GM23338 (cell line): ENCODE data around the gene PILRB. TPM values are rescaled to one million over a fixed set of nuclear protein-coding genes. Genes with fewer than 3 reads are reported as not detected.

Source experiments
- ATAC-seq: fragments of 200-7000 bp; cut with Tn5 transposase; 3 replicates; pipeline ENCODE4 v1.9.1; 2020
- DNase-seq: peaks from one replicate; pipeline ENCODE4 v3.0.0-alpha.2; 2015; ENCODE audit warnings: low spot score
- H2AFZ ChIP-seq: fragments of 200-600 bp; sonication (generic); 2 replicates; pipeline ENCODE4 v1.8.0; 2016; ENCODE audit warnings: antibody characterized with exemption, mild to moderate bottlenecking, moderate library complexity
- H3F3A ChIP-seq: fragments of 200-600 bp; sonication (generic); replicated peaks from 2 replicates; pipeline ENCODE4 v1.8.0; 2017; ENCODE audit warnings: antibody characterized with exemption, mixed run types, low read depth
- H3K27ac ChIP-seq: fragments of 200-600 bp; sonication (generic); 2 replicates; pipeline ENCODE4 v1.6.1; 2016; ENCODE audit warnings: low read depth
- H3K27me3 ChIP-seq: fragments of 200-600 bp; sonication (generic); 2 replicates; pipeline ENCODE4 v1.8.0; 2016; ENCODE audit warnings: mild to moderate bottlenecking, mixed run types, moderate library complexity; ENCODE audit not compliant: insufficient read depth
- H3K36me3 ChIP-seq: fragments of 200-600 bp; sonication (generic); 2 replicates; pipeline ENCODE4 v1.8.0; 2016; ENCODE audit warnings: mild to moderate bottlenecking; ENCODE audit not compliant: insufficient read depth
- H3K4me1 ChIP-seq: fragments of 200-600 bp; sonication (generic); 2 replicates; pipeline ENCODE4 v1.8.0; 2016; ENCODE audit warnings: mild to moderate bottlenecking, moderate library complexity; ENCODE audit not compliant: insufficient read depth
- H3K4me2 ChIP-seq: fragments of 200-600 bp; sonication (generic); 2 replicates; pipeline ENCODE4 v1.7.1; 2017; ENCODE audit warnings: mixed run types
- H3K4me3 ChIP-seq: fragments of 200-600 bp; sonication (generic); 2 replicates; pipeline ENCODE4 v1.6.1; 2016; ENCODE audit warnings: mixed run types
- H3K79me2 ChIP-seq: fragments of 200-600 bp; sonication (generic); replicated peaks from 2 replicates; pipeline ENCODE4 v1.8.0; 2017; ENCODE audit warnings: mild to moderate bottlenecking; ENCODE audit not compliant: insufficient read depth
- H3K9me2 ChIP-seq: fragments of 200-600 bp; sonication (generic); 2 replicates; pipeline ENCODE4 v1.8.0; 2017; ENCODE audit not compliant: insufficient read depth
- H4K20me1 ChIP-seq: fragments of 200-600 bp; sonication (generic); replicated peaks from 2 replicates; pipeline ENCODE4 v1.8.0; 2017; ENCODE audit warnings: mild to moderate bottlenecking; ENCODE audit not compliant: insufficient read depth
- H3K27ac Mint-ChIP-seq: 2 replicates; pipeline ENCODE4 v1.8.0; 2020; ENCODE audit warnings: inconsistent platforms, mild to moderate bottlenecking, moderate library complexity, mixed read lengths
- H3K27me3 Mint-ChIP-seq: 3 replicates; pipeline ENCODE4 v1.8.0; 2022; ENCODE audit warnings: low read depth, mild to moderate bottlenecking, moderate library complexity, mixed read lengths, inconsistent platforms; ENCODE audit not compliant: insufficient read depth, poor library complexity
- H3K36me3 Mint-ChIP-seq: 3 replicates; pipeline ENCODE4 v1.8.0; 2021; ENCODE audit warnings: low read depth, mild to moderate bottlenecking, inconsistent platforms, moderate library complexity, mixed read lengths
- H3K4me1 Mint-ChIP-seq: 3 replicates; pipeline ENCODE4 v1.8.0; 2020; ENCODE audit warnings: mild to moderate bottlenecking, inconsistent platforms, mixed read lengths
- H3K4me3 Mint-ChIP-seq: 3 replicates; pipeline ENCODE4 v1.8.0; 2021; ENCODE audit warnings: moderate library complexity, mild to moderate bottlenecking, inconsistent platforms, mixed read lengths
- H3K9me3 Mint-ChIP-seq: 3 replicates; pipeline ENCODE4 v1.8.0; 2020; ENCODE audit warnings: moderate library complexity, mild to moderate bottlenecking, inconsistent platforms, mixed read lengths
- CREB1 ChIP-seq: fragments of 250-450 bp; sonication (Bioruptor Pico); IDR thresholded peaks from 2 replicates; pipeline ENCODE4 v1.5.0; 2020; ENCODE audit warnings: low read depth, mild to moderate bottlenecking, moderate library complexity
- CTCF ChIP-seq, 2 experiments: fragments of 200-600 bp in 1 of 2; sonication (generic) in 1 of 2; conservative IDR thresholded peaks; 2 replicates each; pipeline versions ENCODE4 v1.5.1 to v1.6.1; 2016 to 2017; ENCODE audit warnings: antibody characterized with exemption in 2 of 2, low read depth in 2 of 2, mild to moderate bottlenecking in 2 of 2, moderate library complexity in 1 of 2
- ETS1 ChIP-seq: IDR thresholded peaks from 2 replicates; pipeline ENCODE4 v1.6.1; 2016; ENCODE audit warnings: antibody characterized with exemption
- EZH2 ChIP-seq: fragments of 200-600 bp; sonication (generic); IDR thresholded peaks from one replicate; pipeline ENCODE4 v1.8.0; 2017; ENCODE audit warnings: antibody characterized with exemption, mild to moderate bottlenecking, low read depth; ENCODE audit not compliant: unreplicated experiment
- EZH2phosphoT487 ChIP-seq: fragments of 200-600 bp; sonication (generic); IDR thresholded peaks from one replicate; pipeline ENCODE4 v1.8.1; 2018; ENCODE audit warnings: antibody characterized with exemption; ENCODE audit not compliant: unreplicated experiment
- JUNB ChIP-seq: IDR thresholded peaks from one replicate; pipeline ENCODE4 v1.6.1; 2016; ENCODE audit warnings: antibody characterized with exemption; ENCODE audit not compliant: unreplicated experiment
- NANOG ChIP-seq: IDR thresholded peaks from 2 replicates; pipeline ENCODE4 v1.6.1; 2016; ENCODE audit warnings: antibody characterized with exemption, borderline replicate concordance
- POLR2AphosphoS5 ChIP-seq: IDR thresholded peaks from 2 replicates; pipeline ENCODE4 v1.6.1; 2016; ENCODE audit warnings: antibody characterized with exemption, low read depth
- REST ChIP-seq: IDR thresholded peaks from one replicate; pipeline ENCODE4 v1.6.1; 2018; ENCODE audit warnings: antibody characterized with exemption; ENCODE audit not compliant: unreplicated experiment
- STAT1 ChIP-seq: IDR thresholded peaks from one replicate; pipeline ENCODE4 v1.6.1; 2016; ENCODE audit warnings: antibody characterized with exemption; ENCODE audit not compliant: unreplicated experiment
- ZNF114 ChIP-seq: fragments of 250-450 bp; sonication (Bioruptor Pico); IDR thresholded peaks from 2 replicates; pipeline ENCODE4 v1.5.0; 2020; ENCODE audit warnings: mild to moderate bottlenecking, moderate library complexity
- ZNF331 ChIP-seq: fragments of 250-450 bp; sonication (Bioruptor Pico); IDR thresholded peaks from 2 replicates; pipeline ENCODE4 v1.5.0; 2020; ENCODE audit warnings: low read depth, mild to moderate bottlenecking, moderate library complexity
- ZNF462 ChIP-seq: fragments of 250-450 bp; sonication (Bioruptor Pico); IDR thresholded peaks from 2 replicates; pipeline ENCODE4 v1.5.0; 2020; ENCODE audit warnings: mild to moderate bottlenecking, moderate library complexity
- polyA plus RNA-seq: library from polyadenylated mRNA; unstranded; fragments of >200 nt; fragmentation: Nextera tagmentation; extraction: Ambion mirVana; gene quantifications from 2 replicates; pipeline ENCODE4 v1.2.1, GENCODE V29; 2016
- total RNA-seq: library from RNA; depleted of rRNA; stranded (reverse); fragments of >200 nt; shearing (Covaris generic); gene quantifications from 2 replicates; pipeline ENCODE4 v1.2.3, GENCODE V29; 2014

PILRB gene
- total and polyA plus RNA-seq, 2 experiments from 2014 or later, result 25.3 to 43.0 TPM

- Mint-ChIP-seq H3K9me3 (no peaks in the 10 kb centered on the region), H3K36me3 (no peaks in the 10 kb centered on the region), H3K27me3 (no peaks in the 10 kb centered on the region), H3K4me1 (peaks cover 3% of the 10 kb centered on the region; the same call in 1 of the 3 replicates), H3K27ac (no peak overlapping the region), H3K4me3 (no peak overlapping the region)
- no peak for ATAC-seq
- Histone ChIP-seq H3K9me2 (no peaks in the 10 kb centered on the region), H3K36me3 (no peaks in the 10 kb centered on the region), H3K27ac (no peak overlapping the region), H3K4me2 (no peak overlapping the region), H2AFZ (no peak overlapping the region), H3K4me3 (no peak overlapping the region), H3K27me3 (no peaks in the 10 kb centered on the region), H3K4me1 (no peaks in the 10 kb centered on the region), H3K79me2 (no peaks in the 10 kb centered on the region), H4K20me1 (no peaks in the 10 kb centered on the region), H3F3A (no peaks in the 10 kb centered on the region)
- DNase-seq, result no peak
- TF ChIP-seq REST, result no peak
- no peak for TF ChIP-seq POLR2AphosphoS5
- TF ChIP-seq CREB1 (CRISPR knock-in tag), result no peak
- TF ChIP-seq EZH2, result no peak
- TF ChIP-seq ETS1, result no peak
- no peak for TF ChIP-seq STAT1
- TF ChIP-seq ZNF462 (CRISPR knock-in tag), result no peak
- no peak for TF ChIP-seq ZNF114 (CRISPR knock-in tag)
- no peak for TF ChIP-seq NANOG
- no peak for TF ChIP-seq EZH2phosphoT487
- no peak for TF ChIP-seq ZNF331
- TF ChIP-seq JUNB, result no peak
- TF ChIP-seq CTCF (conservative IDR thresholded peaks at IDR 0.05; ENCODE audit: low read depth in 2 of 2), result no peak
Measured at GRCh38 chr7:100413346-100413745, 55.4 kb downstream of the PILRB start.
